Measurements from ENCODE around the gene CTNNA2. TPM values are rescaled to one million over a fixed set of nuclear protein-coding genes. Genes with fewer than 3 reads are reported as not detected.

Gene CTNNA2
- total RNA-seq, 6 experiments from 2014 or later = 0.44 TPM; not detected in 5

DNA sequence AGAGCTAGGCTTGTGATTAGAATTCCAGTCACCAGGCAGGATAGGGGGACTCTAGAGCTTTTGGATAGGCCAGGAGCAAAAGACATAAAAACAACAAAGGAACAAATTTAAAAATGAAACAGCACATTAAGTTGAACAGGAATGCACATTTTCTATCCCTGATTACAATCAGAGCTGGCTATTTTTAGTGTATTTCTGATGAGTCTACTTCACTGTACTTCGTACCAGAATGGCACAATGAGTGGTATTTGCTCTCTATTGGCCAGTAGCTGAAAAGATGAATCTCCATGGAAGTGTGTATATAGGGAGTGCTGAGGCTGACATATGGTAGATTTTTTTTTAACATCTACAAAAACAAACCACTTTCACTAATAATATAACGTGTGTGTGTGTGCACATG, 825.9 kb downstream of the CTNNA2 start:
- no peak for ATAC-seq
- no peak overlapping the region for H3K27ac ChIP-seq
- no peaks in the 10 kb centered on the region for H3K9me3 ChIP-seq
- WGBS (ENCODE audit: insufficient coverage, low coverage, low lambda C conversion rate, missing lambda C conversion rate) = 26% methylated on average over 2 of the region's 2 CpGs
- no peak for TF ChIP-seq CTCF (IDR thresholded peaks at IDR 0.05)
- TF ChIP-seq POLR2A (IDR thresholded peaks at IDR 0.05) = no peak
- intact Hi-C loops (cut with DNase I) = no loop called here
- no peaks in the 10 kb centered on the region for H3K4me1 ChIP-seq
- H3K36me3 ChIP-seq = no peaks in the 10 kb centered on the region
- DNase-seq = no peak
- no peaks in the 10 kb centered on the region for H3K27me3 ChIP-seq
- no peak overlapping the region for H3K4me3 ChIP-seq

GRCh38 chr2:80340022-80340421, 827.2 kb downstream of the CTNNA2 start:
- H3K4me1 ChIP-seq = no peaks in the 10 kb centered on the region
- intact Hi-C loops (cut with DNase I) = no loop called here
- TF ChIP-seq CTCF (IDR thresholded peaks at IDR 0.05) (no peak), POLR2A (IDR thresholded peaks at IDR 0.05) (no peak)
- H3K36me3 ChIP-seq = no peaks in the 10 kb centered on the region
- no peak overlapping the region for H3K4me3 ChIP-seq
- DNase-seq (no peak), ATAC-seq (no peak)
- H3K27ac ChIP-seq = no peak overlapping the region
- no peaks in the 10 kb centered on the region for H3K9me3 ChIP-seq
- no peaks in the 10 kb centered on the region for H3K27me3 ChIP-seq
- 61% methylated on average over 3 of the region's 3 CpGs for WGBS (ENCODE audit: insufficient coverage, low coverage, low lambda C conversion rate, missing lambda C conversion rate)

DNA sequence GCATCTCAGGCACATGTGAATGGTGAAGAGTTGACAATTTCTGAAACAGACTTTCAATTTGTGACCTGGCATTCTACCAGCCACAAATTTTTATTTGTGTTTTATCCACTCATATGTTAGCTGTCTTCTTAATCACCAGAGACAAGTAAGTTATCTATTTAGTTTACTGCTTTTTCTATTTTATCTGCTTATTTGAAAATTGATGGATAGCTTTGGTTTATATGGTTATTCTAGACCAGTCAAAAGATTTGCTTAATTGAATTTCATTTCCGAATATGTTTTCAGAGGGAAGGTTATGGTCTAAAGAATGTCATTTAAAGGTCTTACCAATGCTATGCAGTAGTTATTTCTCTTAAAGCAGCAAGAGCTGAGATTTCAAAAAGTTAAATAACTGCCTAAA, 835.2 kb downstream of the CTNNA2 start:
- 38% methylated on average over 1 of the region's 1 CpG for WGBS (ENCODE audit: insufficient coverage, low coverage, low lambda C conversion rate, missing lambda C conversion rate)

GRCh38 chr2:80348953-80349352, 836.1 kb downstream of the CTNNA2 start:
- Histone ChIP-seq H3K4me3 (no peak overlapping the region), H3K9me3 (no peaks in the 10 kb centered on the region), H3K4me1 (no peaks in the 10 kb centered on the region), H3K27ac (no peak overlapping the region), H3K36me3 (no peaks in the 10 kb centered on the region), H3K27me3 (no peaks in the 10 kb centered on the region)
- ATAC-seq (no peak), DNase-seq (no peak)
- intact Hi-C loops (cut with DNase I) = no loop called here
- TF ChIP-seq POLR2A (IDR thresholded peaks at IDR 0.05) (no peak), CTCF (IDR thresholded peaks at IDR 0.05) (no peak)

More for the DNA sequence above, 835.2 kb downstream of the CTNNA2 start:
- H3K9me3 ChIP-seq = no peaks in the 10 kb centered on the region
- no peak for TF ChIP-seq CTCF (IDR thresholded peaks at IDR 0.05)
- TF ChIP-seq POLR2A (IDR thresholded peaks at IDR 0.05) = no peak
- no peaks in the 10 kb centered on the region for H3K4me1 ChIP-seq
- ATAC-seq (no peak), DNase-seq (no peak)
- no peaks in the 10 kb centered on the region for H3K27me3 ChIP-seq
- H3K36me3 ChIP-seq = no peaks in the 10 kb centered on the region
- H3K4me3 ChIP-seq = no peak overlapping the region
- intact Hi-C loops (cut with DNase I) = no loop called here
- H3K27ac ChIP-seq = no peak overlapping the region

- ATAC-seq (no peak), DNase-seq (no peak)
- Histone ChIP-seq H3K36me3 (no peaks in the 10 kb centered on the region), H3K4me1 (no peaks in the 10 kb centered on the region), H3K27me3 (no peaks in the 10 kb centered on the region), H3K4me3 (no peak overlapping the region), H3K27ac (no peak overlapping the region), H3K9me3 (no peaks in the 10 kb centered on the region)
- WGBS (ENCODE audit: insufficient coverage, low coverage, low lambda C conversion rate, missing lambda C conversion rate) = 55% methylated on average over 3 of the region's 3 CpGs
- intact Hi-C loops (cut with DNase I) = no loop called here
- TF ChIP-seq CTCF (IDR thresholded peaks at IDR 0.05) = no peak
- no peak for TF ChIP-seq POLR2A (IDR thresholded peaks at IDR 0.05)
Measured at GRCh38 chr2:80351231-80351630, 838.4 kb downstream of the CTNNA2 start.

Measured in right lobe of liver (tissue), 6 donors.